NCI-H446 (cell line): ENCODE measurements around the gene EXOC6B.
"Not testable (repeated sequence)": the region's sequence is repeated elsewhere in the genome, so short reads cannot be mapped to it uniquely, and the experiment has no call there.

ENCODE experiments used
- DNase-seq, 2 experiments: peaks; one replicate each; lab custom pipeline; 2025; lab: John Stamatoyannopoulos, UW

EXOC6B gene

GRCh38 chr2:72431737-72432136 lies 394.1 kb downstream of the EXOC6B start:
- no peak for DNase-seq

- DNase-seq, result no peak
These were observed 398.6 kb downstream of the EXOC6B start for GRCh38 chr2:72427022-72427861.

- DNase-seq, result no peak
These were observed 399.8 kb downstream of the EXOC6B start for GRCh38 chr2:72425996-72426395.

- DNase-seq, result no peak
These were observed 402.1 kb downstream of the EXOC6B start for GRCh38 chr2:72423756-72424155.

GRCh38 chr2:72421771-72422379 lies 404.0 kb downstream of the EXOC6B start:
- DNase-seq, result not testable (repeated sequence)

GRCh38 chr2:72415781-72416475 lies 409.9 kb downstream of the EXOC6B start:
- DNase-seq, result no peak

- DNase-seq, result peak; percentile 5 to 29
These were observed 410.6 kb downstream of the EXOC6B start for GRCh38 chr2:72415241-72415661.

- DNase-seq, result peak in 1 of 2 experiments; percentile 4
These were observed 411.6 kb downstream of the EXOC6B start for GRCh38 chr2:72414137-72414760.

GRCh38 chr2:72413716-72414115 lies 412.1 kb downstream of the EXOC6B start:
- no peak for DNase-seq

GRCh38 chr2:72412214-72412613 lies 413.6 kb downstream of the EXOC6B start:
- DNase-seq, result no peak

GRCh38 chr2:72399879-72400278 lies 426.0 kb downstream of the EXOC6B start:
- no peak for DNase-seq

- no peak for DNase-seq
These were observed 430.7 kb downstream of the EXOC6B start for GRCh38 chr2:72395096-72395495.

- no peak for DNase-seq
These were observed 431.2 kb downstream of the EXOC6B start for GRCh38 chr2:72394541-72395070.

- DNase-seq, result no peak
These were observed 436.4 kb downstream of the EXOC6B start for GRCh38 chr2:72389447-72389846.

GRCh38 chr2:72388263-72388662 lies 437.6 kb downstream of the EXOC6B start:
- no peak for DNase-seq

- DNase-seq, result no peak
These were observed 439.5 kb downstream of the EXOC6B start for GRCh38 chr2:72386288-72386687.

GRCh38 chr2:72378753-72379348 lies 447.0 kb downstream of the EXOC6B start:
- DNase-seq, result no peak

- peak; percentile 10 to 70 for DNase-seq
These were observed 458.2 kb downstream of the EXOC6B start for GRCh38 chr2:72367530-72368225.

GRCh38 chr2:72363406-72363805 lies 462.4 kb downstream of the EXOC6B start:
- no peak for DNase-seq

GRCh38 chr2:72362733-72363132 lies 463.1 kb downstream of the EXOC6B start:
- DNase-seq, result no peak

GRCh38 chr2:72361521-72361920 lies 464.3 kb downstream of the EXOC6B start:
- no peak for DNase-seq
